Measurements from ENCODE around the gene PLA2G15.

The PLA2G15 gene

GRCh38 chr16:68265078-68265920 is 20.1 kb downstream of the PLA2G15 start:
- H3K9ac ChIP-seq (ENCODE audit: insufficient read length, low read depth), result peak overlapping the region; percentile 97

GRCh38 chr16:68267612-68268405 is 22.6 kb downstream of the PLA2G15 start:
- H3K4me3 ChIP-seq (ENCODE audit: insufficient read length, low read depth), result peak overlapping the region; percentile 19
- H3K4me1 ChIP-seq (ENCODE audit: insufficient read depth, insufficient read length), result peaks cover 6% of the 10 kb centered on the region
- H3K36me3 ChIP-seq (ENCODE audit: insufficient read depth, insufficient read length, low read length), result peaks cover 35% of the 10 kb centered on the region
- H3K9ac ChIP-seq (ENCODE audit: insufficient read length, low read depth), result peak overlapping the region; percentile 33
- no peak for DNase-seq (ENCODE audit: low read depth, low spot score)
- TF ChIP-seq SUZ12 (IDR thresholded peaks at IDR 0.05; ENCODE audit: extremely low read depth, insufficient read depth, insufficient read length), result no peak
- no peak for TF ChIP-seq YY1 (IDR thresholded peaks at IDR 0.05; ENCODE audit: insufficient read depth, insufficient read length)
- TF ChIP-seq ZNF274 (IDR thresholded peaks at IDR 0.05; ENCODE audit: low read depth, low read length), result no peak
- H3K9me3 ChIP-seq (ENCODE audit: insufficient read depth, low read length), result no peaks in the 10 kb centered on the region
- peaks cover 15% of the 10 kb centered on the region for H3K27me3 ChIP-seq (ENCODE audit: insufficient read depth, insufficient read length)

More at GRCh38 chr16:68265078-68265920, 20.1 kb downstream of the PLA2G15 start:
- H3K4me1 ChIP-seq (ENCODE audit: insufficient read depth, insufficient read length), result peaks cover 9% of the 10 kb centered on the region
- H3K36me3 ChIP-seq (ENCODE audit: insufficient read depth, insufficient read length, low read length), result peaks cover 20% of the 10 kb centered on the region
- TF ChIP-seq YY1 (IDR thresholded peaks at IDR 0.05; ENCODE audit: insufficient read depth, insufficient read length), result no peak
- H3K27me3 ChIP-seq (ENCODE audit: insufficient read depth, insufficient read length), result peaks cover 17% of the 10 kb centered on the region
- no peak for DNase-seq (ENCODE audit: low read depth, low spot score)
- no peaks in the 10 kb centered on the region for H3K9me3 ChIP-seq (ENCODE audit: insufficient read depth, low read length)
- H3K4me3 ChIP-seq (ENCODE audit: insufficient read length, low read depth), result peak overlapping the region; percentile 97

GRCh38 chr16:68269793-68270192 is 24.6 kb downstream of the PLA2G15 start:
- Histone ChIP-seq H3K27me3 (ENCODE audit: insufficient read depth, insufficient read length) (peaks cover 4% of the 10 kb centered on the region), H3K36me3 (ENCODE audit: insufficient read depth, insufficient read length, low read length) (peaks cover 54% of the 10 kb centered on the region), H3K4me1 (ENCODE audit: insufficient read depth, insufficient read length) (peaks cover 3% of the 10 kb centered on the region), H3K4me3 (ENCODE audit: insufficient read length, low read depth) (no peak overlapping the region), H3K9ac (ENCODE audit: insufficient read length, low read depth) (no peak overlapping the region), H3K9me3 (ENCODE audit: insufficient read depth, low read length) (no peaks in the 10 kb centered on the region)
- DNase-seq (ENCODE audit: low read depth, low spot score), result no peak
- no peak for TF ChIP-seq YY1 (IDR thresholded peaks at IDR 0.05; ENCODE audit: insufficient read depth, insufficient read length)

DNA sequence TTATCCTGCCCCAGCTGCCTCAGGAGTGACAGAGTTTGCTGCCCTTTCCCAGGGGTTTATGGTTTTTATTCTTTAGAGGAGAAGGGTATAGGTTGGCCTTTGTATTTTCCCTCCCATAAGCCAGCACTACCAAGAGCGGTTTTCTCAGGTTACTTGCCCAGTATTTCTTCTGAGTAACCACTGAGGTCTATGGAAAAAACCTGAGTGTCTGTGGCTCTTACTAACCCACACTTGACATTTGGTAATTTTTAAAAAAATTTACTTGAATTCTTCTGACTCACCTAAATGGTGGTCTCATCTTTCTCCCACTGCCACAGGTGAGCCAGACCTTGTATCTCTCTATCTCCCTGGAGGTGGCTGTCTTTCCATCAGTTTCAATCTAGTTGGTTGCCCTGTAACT is 25.2 kb downstream of the PLA2G15 start:
- Histone ChIP-seq H3K36me3 (ENCODE audit: insufficient read depth, insufficient read length, low read length) (peaks cover 59% of the 10 kb centered on the region), H3K9me3 (ENCODE audit: insufficient read depth, low read length) (no peaks in the 10 kb centered on the region), H3K27me3 (ENCODE audit: insufficient read depth, insufficient read length) (no peaks in the 10 kb centered on the region), H3K9ac (ENCODE audit: insufficient read length, low read depth) (no peak overlapping the region), H3K4me3 (ENCODE audit: insufficient read length, low read depth) (no peak overlapping the region), H3K4me1 (ENCODE audit: insufficient read depth, insufficient read length) (peaks cover 3% of the 10 kb centered on the region)
- no peak for DNase-seq (ENCODE audit: low read depth, low spot score)
- TF ChIP-seq ZNF274 (IDR thresholded peaks at IDR 0.05; ENCODE audit: low read depth, low read length) (no peak), YY1 (IDR thresholded peaks at IDR 0.05; ENCODE audit: insufficient read depth, insufficient read length) (no peak), SUZ12 (IDR thresholded peaks at IDR 0.05; ENCODE audit: extremely low read depth, insufficient read depth, insufficient read length) (no peak)

GRCh38 chr16:68272507-68273209 is 27.5 kb downstream of the PLA2G15 start:
- no peaks in the 10 kb centered on the region for H3K4me1 ChIP-seq (ENCODE audit: insufficient read depth, insufficient read length)
- no peak overlapping the region for H3K4me3 ChIP-seq (ENCODE audit: insufficient read length, low read depth)
- no peak overlapping the region for H3K9ac ChIP-seq (ENCODE audit: insufficient read length, low read depth)
- no peaks in the 10 kb centered on the region for H3K9me3 ChIP-seq (ENCODE audit: insufficient read depth, low read length)
- no peak for DNase-seq (ENCODE audit: low read depth, low spot score)
- TF ChIP-seq ZNF274 (IDR thresholded peaks at IDR 0.05; ENCODE audit: low read depth, low read length) (no peak), YY1 (IDR thresholded peaks at IDR 0.05; ENCODE audit: insufficient read depth, insufficient read length) (no peak), SUZ12 (IDR thresholded peaks at IDR 0.05; ENCODE audit: extremely low read depth, insufficient read depth, insufficient read length) (no peak)
- H3K27me3 ChIP-seq (ENCODE audit: insufficient read depth, insufficient read length), result no peaks in the 10 kb centered on the region
- H3K36me3 ChIP-seq (ENCODE audit: insufficient read depth, insufficient read length, low read length), result peaks cover 73% of the 10 kb centered on the region

- Histone ChIP-seq H3K4me3 (ENCODE audit: insufficient read length, low read depth) (no peak overlapping the region), H3K36me3 (ENCODE audit: insufficient read depth, insufficient read length, low read length) (peaks cover 68% of the 10 kb centered on the region), H3K9ac (ENCODE audit: insufficient read length, low read depth) (no peak overlapping the region), H3K9me3 (ENCODE audit: insufficient read depth, low read length) (no peaks in the 10 kb centered on the region), H3K4me1 (ENCODE audit: insufficient read depth, insufficient read length) (no peaks in the 10 kb centered on the region), H3K27me3 (ENCODE audit: insufficient read depth, insufficient read length) (no peaks in the 10 kb centered on the region)
- TF ChIP-seq SUZ12 (IDR thresholded peaks at IDR 0.05; ENCODE audit: extremely low read depth, insufficient read depth, insufficient read length), result no peak
- no peak for TF ChIP-seq YY1 (IDR thresholded peaks at IDR 0.05; ENCODE audit: insufficient read depth, insufficient read length)
- no peak for DNase-seq (ENCODE audit: low read depth, low spot score)
Measured at GRCh38 chr16:68273459-68273858, 28.3 kb downstream of the PLA2G15 start.

- H3K36me3 ChIP-seq (ENCODE audit: insufficient read depth, insufficient read length, low read length), result peaks cover 69% of the 10 kb centered on the region
- H3K4me1 ChIP-seq (ENCODE audit: insufficient read depth, insufficient read length), result no peaks in the 10 kb centered on the region
Measured at GRCh38 chr16:68273896-68274295, 28.7 kb downstream of the PLA2G15 start.

More at GRCh38 chr16:68273896-68274295, 28.7 kb downstream of the PLA2G15 start:
- TF ChIP-seq YY1 (IDR thresholded peaks at IDR 0.05; ENCODE audit: insufficient read depth, insufficient read length) (no peak), ZNF274 (IDR thresholded peaks at IDR 0.05; ENCODE audit: low read depth, low read length) (no peak), SUZ12 (IDR thresholded peaks at IDR 0.05; ENCODE audit: extremely low read depth, insufficient read depth, insufficient read length) (no peak)
- DNase-seq (ENCODE audit: low read depth, low spot score), result no peak
- H3K27me3 ChIP-seq (ENCODE audit: insufficient read depth, insufficient read length), result no peaks in the 10 kb centered on the region
- H3K9me3 ChIP-seq (ENCODE audit: insufficient read depth, low read length), result no peaks in the 10 kb centered on the region
- H3K4me3 ChIP-seq (ENCODE audit: insufficient read length, low read depth), result no peak overlapping the region
- no peak overlapping the region for H3K9ac ChIP-seq (ENCODE audit: insufficient read length, low read depth)

Data from NT2/D1 (cell line).